SK-N-SH (cell line): Measurements from ENCODE around the gene MRPS12. TPM values are rescaled to one million over a fixed set of nuclear protein-coding genes. Genes with fewer than 3 reads are reported as not detected.

Experiments used
- CTCF ChIA-PET: fragments of 300-600, 350-600 bp; formaldehyde crosslinking; extraction: SDS; loops from one replicate; lab custom pipeline; 2021; lab: Yijun Ruan, JAX
- POLR2A ChIA-PET: fragments of 350-600 bp; sonication (Branson Sonifier 250); formaldehyde crosslinking; extraction: SDS; loops from one replicate; lab custom pipeline; 2020; ENCODE audit warnings: antibody characterized with exemption, inconsistent platforms; lab: Yijun Ruan, JAX
- DNase-seq: peaks from one replicate; pipeline ENCODE4 v3.0.0; 2012
- H2AFZ ChIP-seq: fragments of 200-600 bp; sonication (generic); 2 replicates; pipeline ENCODE4 v1.8.1; 2016; ENCODE audit warnings: antibody characterized with exemption, mild to moderate bottlenecking, low read depth
- H3F3A ChIP-seq: fragments of 200-600 bp; sonication (generic); replicated peaks from 2 replicates; pipeline ENCODE3; 2016; ENCODE audit warnings: antibody characterized with exemption, mild to moderate bottlenecking; ENCODE audit not compliant: insufficient read depth
- H3K27ac ChIP-seq, 2 experiments: fragments of 200-500 bp in 1 of 2; fragments of 200-600 bp in 1 of 2; sonication (Bioruptor generic) in 1 of 2; sonication (generic), shearing (Covaris generic) in 1 of 2; 2 replicates each; pipeline versions ENCODE4 v1.5.1 to v1.6.1; 2014 to 2016; ENCODE audit warnings: low read depth in 2 of 2, inconsistent platforms in 1 of 2, low read length in 1 of 2, mild to moderate bottlenecking in 1 of 2, mixed read lengths in 1 of 2
- H3K27me3 ChIP-seq: fragments of 200-600 bp; sonication (generic), shearing (Covaris generic); 2 replicates; pipeline ENCODE4 v1.6.1; 2016; ENCODE audit warnings: mixed run types; ENCODE audit not compliant: insufficient read depth
- H3K36me3 ChIP-seq, 2 experiments: fragments of 200-500 bp in 1 of 2; fragments of 200-600 bp in 1 of 2; sonication (Bioruptor generic) in 1 of 2; sonication (generic) in 1 of 2; replicated peaks in 1 of 2; 2 replicates each; pipeline versions ENCODE3 to v1.5.1; 2014 to 2016; ENCODE audit warnings: low read length in 1 of 2, mild to moderate bottlenecking in 1 of 2; ENCODE audit not compliant: insufficient read depth in 2 of 2, control insufficient read depth in 1 of 2
- H3K4me1 ChIP-seq, 2 experiments: fragments of 200-500 bp in 1 of 2; fragments of 200-600 bp in 1 of 2; sonication (Bioruptor generic) in 1 of 2; sonication (generic), shearing (Covaris generic) in 1 of 2; 2 replicates each; pipeline versions ENCODE4 v1.5.1 to v1.6.1; 2014 to 2016; ENCODE audit warnings: low read depth in 1 of 2, low read length in 1 of 2, mixed run types in 1 of 2; ENCODE audit not compliant: insufficient read depth in 2 of 2, control insufficient read depth in 1 of 2
- H3K4me2 ChIP-seq: fragments of 200-600 bp; sonication (generic), shearing (Covaris generic); 2 replicates; pipeline ENCODE4 v1.6.1; 2017; ENCODE audit warnings: mixed run types
- H3K4me3 ChIP-seq, 2 experiments: fragments of 200-500 bp in 1 of 2; fragments of 200-600 bp in 1 of 2; sonication (Bioruptor generic) in 1 of 2; sonication (generic), shearing (Covaris generic) in 1 of 2; 2 replicates each; pipeline versions ENCODE4 v1.5.1 to v1.8.1; 2014 to 2016; ENCODE audit warnings: low read depth in 2 of 2, inconsistent platforms in 1 of 2, low read length in 1 of 2, mild to moderate bottlenecking in 1 of 2, mixed read lengths in 1 of 2, moderate library complexity in 1 of 2
- H3K79me2 ChIP-seq: fragments of 200-600 bp; sonication (generic); 2 replicates; pipeline ENCODE4 v1.8.1; 2017; ENCODE audit warnings: mild to moderate bottlenecking; ENCODE audit not compliant: insufficient read depth
- H3K9ac ChIP-seq: fragments of 200-600 bp; sonication (generic); 2 replicates; pipeline ENCODE4 v1.6.1; 2017; ENCODE audit warnings: mixed run types
- H3K9me2 ChIP-seq: fragments of 200-600 bp; sonication (generic); 2 replicates; pipeline ENCODE4 v1.6.1; 2017; ENCODE audit warnings: mixed run types
- H3K9me3 ChIP-seq: fragments of 200-600 bp; sonication (generic); 2 replicates; pipeline ENCODE4 v1.6.1; 2017; ENCODE audit warnings: mixed run types, mild to moderate bottlenecking, moderate library complexity
- H4K20me1 ChIP-seq: fragments of 200-600 bp; sonication (generic); 2 replicates; pipeline ENCODE4 v1.6.1; 2017; ENCODE audit warnings: mild to moderate bottlenecking, mixed run types; ENCODE audit not compliant: insufficient read depth
- FOXM1 ChIP-seq: IDR thresholded peaks from 2 replicates; pipeline ENCODE4 v1.4.0; 2012; ENCODE audit warnings: low read depth, mild to moderate bottlenecking
- MXI1 ChIP-seq: IDR thresholded peaks from 2 replicates; pipeline ENCODE4 v1.6.1; 2012; ENCODE audit warnings: mild to moderate bottlenecking, low read depth, low read length, improper control_type of control experiment
- POLR2AphosphoS5 ChIP-seq: IDR thresholded peaks from 2 replicates; pipeline ENCODE4 v1.6.1; 2012; ENCODE audit warnings: low read depth, low read length
- RCOR1 ChIP-seq: fragments of 150-350 bp; IDR thresholded peaks from 2 replicates; pipeline ENCODE4 v1.6.1; 2017; ENCODE audit warnings: antibody characterized with exemption, low read length
- RFX5 ChIP-seq: IDR thresholded peaks from 2 replicates; pipeline ENCODE4 v1.6.1; 2012; ENCODE audit warnings: mild to moderate bottlenecking, improper control_type of control experiment, low read length
- RXRA ChIP-seq: IDR thresholded peaks from 2 replicates; pipeline ENCODE4 v1.4.0; 2012; ENCODE audit warnings: low read depth, mild to moderate bottlenecking, borderline replicate concordance
- SIN3A ChIP-seq: IDR thresholded peaks from 2 replicates; pipeline ENCODE4 v1.6.1; 2012; ENCODE audit warnings: low read depth, mild to moderate bottlenecking, low read length, moderate library complexity, borderline replicate concordance
- SMC3 ChIP-seq: IDR thresholded peaks from 2 replicates; pipeline ENCODE4 v1.6.1; 2012; ENCODE audit warnings: low read depth, low read length, improper control_type of control experiment
- TAF1 ChIP-seq: IDR thresholded peaks from 2 replicates; pipeline ENCODE4 v1.6.1; 2012; ENCODE audit warnings: low read depth, mild to moderate bottlenecking, low read length, moderate library complexity, borderline replicate concordance
- YY1 ChIP-seq: IDR thresholded peaks from 2 replicates; pipeline ENCODE4 v1.4.0; 2012; ENCODE audit warnings: low read depth, mild to moderate bottlenecking
- WGBS: methylation state at CpG from one replicate; pipeline ENCODE4 v1.1.6; 2017; ENCODE audit warnings: low lambda C conversion rate; 5-methylcytosine and 5-hydroxymethylcytosine counted together
- polyA plus RNA-seq, 3 experiments: library from polyadenylated mRNA; depleted of rRNA; stranded (reverse); fragments of >200 nt; gene quantifications; 2 replicates each; pipeline ENCODE4 v1.2.3, GENCODE V29; 2012
- TF ChIP-seq, protein P1 (sequence below): fragments of 150-350 bp; IDR thresholded peaks from 2 replicates; pipeline ENCODE4 v1.6.1; 2016; ENCODE audit warnings: mild to moderate bottlenecking, low read depth, low read length
- TF ChIP-seq, protein P2 (sequence below): IDR thresholded peaks from 2 replicates; pipeline ENCODE4 v1.4.0; 2012; ENCODE audit warnings: low read depth, borderline replicate concordance
- TF ChIP-seq, protein P3 (sequence below): fragments of 150-350 bp; IDR thresholded peaks from 2 replicates; pipeline ENCODE4 v1.6.1; 2017; ENCODE audit warnings: antibody characterized with exemption, low read length, low read depth, borderline replicate concordance
- TF ChIP-seq, protein P4 (sequence below): IDR thresholded peaks from 2 replicates; pipeline ENCODE4 v1.4.0; 2012; ENCODE audit warnings: low read depth

The MRPS12 gene
- polyA plus RNA-seq, 1 of the 3 experiments (the other 2 are of a cell fraction), result 59.6 TPM

DNA sequence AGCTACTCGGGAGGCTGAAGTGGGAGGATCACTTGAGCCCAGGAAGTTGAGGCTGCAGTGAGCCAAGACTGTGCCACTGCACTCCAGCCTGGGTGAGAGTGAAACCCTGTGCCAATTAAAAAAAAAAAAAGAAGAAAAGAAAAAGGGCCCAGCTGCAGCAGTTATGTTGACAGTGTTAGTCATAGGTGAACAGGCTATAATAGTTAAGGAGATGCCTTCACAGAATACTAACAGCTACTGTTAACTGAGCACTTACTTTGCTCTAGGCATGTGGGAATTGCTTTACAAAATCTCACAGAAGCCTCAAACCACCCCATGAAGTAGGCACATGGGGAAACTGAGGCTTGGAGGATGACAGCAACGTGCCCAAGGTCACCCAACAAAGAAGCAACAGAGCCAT lies 40.9 kb downstream of the MRPS12 start (continued):
- TF ChIP-seq, protein P1, sequence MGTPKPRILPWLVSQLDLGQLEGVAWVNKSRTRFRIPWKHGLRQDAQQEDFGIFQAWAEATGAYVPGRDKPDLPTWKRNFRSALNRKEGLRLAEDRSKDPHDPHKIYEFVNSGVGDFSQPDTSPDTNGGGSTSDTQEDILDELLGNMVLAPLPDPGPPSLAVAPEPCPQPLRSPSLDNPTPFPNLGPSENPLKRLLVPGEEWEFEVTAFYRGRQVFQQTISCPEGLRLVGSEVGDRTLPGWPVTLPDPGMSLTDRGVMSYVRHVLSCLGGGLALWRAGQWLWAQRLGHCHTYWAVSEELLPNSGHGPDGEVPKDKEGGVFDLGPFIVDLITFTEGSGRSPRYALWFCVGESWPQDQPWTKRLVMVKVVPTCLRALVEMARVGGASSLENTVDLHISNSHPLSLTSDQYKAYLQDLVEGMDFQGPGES, result no peak
- TF ChIP-seq RXRA (no peak), RCOR1 (no peak), FOXM1 (no peak), YY1 (no peak)
- TF ChIP-seq, protein P2, sequence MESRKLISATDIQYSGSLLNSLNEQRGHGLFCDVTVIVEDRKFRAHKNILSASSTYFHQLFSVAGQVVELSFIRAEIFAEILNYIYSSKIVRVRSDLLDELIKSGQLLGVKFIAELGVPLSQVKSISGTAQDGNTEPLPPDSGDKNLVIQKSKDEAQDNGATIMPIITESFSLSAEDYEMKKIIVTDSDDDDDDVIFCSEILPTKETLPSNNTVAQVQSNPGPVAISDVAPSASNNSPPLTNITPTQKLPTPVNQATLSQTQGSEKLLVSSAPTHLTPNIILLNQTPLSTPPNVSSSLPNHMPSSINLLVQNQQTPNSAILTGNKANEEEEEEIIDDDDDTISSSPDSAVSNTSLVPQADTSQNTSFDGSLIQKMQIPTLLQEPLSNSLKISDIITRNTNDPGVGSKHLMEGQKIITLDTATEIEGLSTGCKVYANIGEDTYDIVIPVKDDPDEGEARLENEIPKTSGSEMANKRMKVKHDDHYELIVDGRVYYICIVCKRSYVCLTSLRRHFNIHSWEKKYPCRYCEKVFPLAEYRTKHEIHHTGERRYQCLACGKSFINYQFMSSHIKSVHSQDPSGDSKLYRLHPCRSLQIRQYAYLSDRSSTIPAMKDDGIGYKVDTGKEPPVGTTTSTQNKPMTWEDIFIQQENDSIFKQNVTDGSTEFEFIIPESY, result no peak

DNA sequence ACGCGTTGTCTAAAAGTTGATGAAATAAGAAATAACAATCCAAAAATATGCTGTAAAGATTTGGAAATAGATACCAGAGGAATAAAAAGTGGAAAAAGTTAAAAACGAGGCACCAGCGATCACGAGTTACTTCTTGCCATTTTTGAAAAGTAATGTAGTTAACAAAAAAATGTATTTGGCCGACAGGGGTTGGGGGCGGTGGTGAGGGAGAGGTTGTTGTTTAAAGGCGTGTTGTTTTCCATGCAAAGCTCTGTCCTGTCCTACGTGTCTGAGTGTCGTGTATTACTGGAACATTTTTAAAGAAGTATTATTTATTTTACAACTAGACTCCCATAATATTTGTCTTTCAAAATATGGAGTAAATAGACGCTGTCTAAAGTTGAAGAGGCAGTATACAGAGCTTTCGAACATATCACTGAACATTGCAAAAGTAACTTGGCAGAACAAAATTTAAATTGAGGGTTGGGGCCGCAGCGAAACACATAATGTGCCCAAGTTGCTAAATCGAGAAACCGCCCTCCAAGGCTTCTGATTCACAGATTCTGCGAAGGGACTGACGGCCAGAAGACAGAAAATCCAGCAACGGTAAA lies 44.0 kb downstream of the MRPS12 start:
- CTCF ChIA-PET, result interaction anchor here (1.5 to 3.3 kb wide), 4 partner anchors 13 to 354 kb away, joined by 5 to 34 read pairs (median 16); partner anchors contain the start of genes MRPS12 and SARS2
- peaks cover 22% of the 10 kb centered on the region for H3F3A ChIP-seq
- H3K9me2 ChIP-seq, result no peaks in the 10 kb centered on the region
- peak overlapping the region; percentile 97 for H3K4me2 ChIP-seq
- no peaks in the 10 kb centered on the region for H3K27me3 ChIP-seq
- no peaks in the 10 kb centered on the region for H4K20me1 ChIP-seq
- peaks cover 51% of the 10 kb centered on the region for H3K79me2 ChIP-seq
- peak overlapping the region; percentile 79 for H2AFZ ChIP-seq
- POLR2A ChIA-PET, result no interaction called here
- peak; percentile 34 for DNase-seq
- peak overlapping the region; percentile 64 to 81 for H3K4me3 ChIP-seq
- TF ChIP-seq MXI1 (no peak), SIN3A (no peak)
- peaks cover 6 to 14% of the 10 kb centered on the region in 2 experiments for H3K4me1 ChIP-seq
- peak overlapping the region; percentile 77 to 86 for H3K27ac ChIP-seq
- H3K36me3 ChIP-seq, result peaks cover 0 to 12% of the 10 kb centered on the region in 2 experiments
- H3K9me3 ChIP-seq, result no peaks in the 10 kb centered on the region
- WGBS, result 28% methylated on average over 19 of the region's 19 CpGs
- peak overlapping the region; percentile 85 for H3K9ac ChIP-seq

DNA sequence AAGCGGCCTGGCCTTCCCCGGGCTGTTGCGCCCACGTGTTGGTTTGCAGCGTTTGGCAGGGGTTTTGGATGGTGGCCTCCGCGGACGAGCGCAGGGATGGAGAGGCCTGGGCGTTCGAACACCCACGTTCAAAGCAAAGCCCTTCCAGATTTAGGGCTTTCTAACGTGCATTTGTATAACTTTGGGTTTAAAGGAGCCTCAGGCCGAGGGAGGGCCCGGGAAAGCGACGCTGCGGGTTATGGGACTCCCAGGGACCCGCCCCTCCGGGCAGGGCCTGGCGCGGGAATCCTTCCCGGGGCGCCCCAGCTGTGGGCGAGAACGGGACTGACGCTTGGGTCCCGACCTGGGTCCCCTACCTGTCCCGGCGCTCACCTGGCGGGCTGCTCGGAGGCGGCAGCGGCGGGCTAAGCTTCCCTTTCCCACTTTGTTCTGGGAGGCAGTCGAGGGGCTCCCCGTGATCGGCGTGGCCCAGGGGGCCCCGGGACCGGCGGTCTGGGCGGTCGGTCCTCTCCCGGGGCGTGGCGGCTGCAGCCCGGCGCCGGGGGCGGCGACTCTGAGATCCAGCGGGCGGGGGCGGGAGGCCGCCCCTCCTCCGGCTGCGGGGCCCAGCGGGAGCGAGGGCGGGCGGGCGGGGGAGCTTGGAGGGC lies 44.6 kb downstream of the MRPS12 start, which contains the start of gene FBXO17:
FBXO17 (minus strand) TSS at position 529 of the 647 bp plus-strand sequence. CDS start 25,423 bp downstream, outside the sequence.
- POLR2A ChIA-PET, result interaction anchor here (0.6 to 0.9 kb wide), 2 partner anchors 35 to 588 kb away, joined by 3 read pairs; partner anchors contain the start of gene GGN

More for the DNA sequence above, 44.6 kb downstream of the MRPS12 start, which contains the start of gene FBXO17:
- CTCF ChIA-PET, result interaction anchor here (0.6 to 3.3 kb wide), 13 partner anchors 11 to 378 kb away, joined by 3 to 34 read pairs (median 5); partner anchors contain the start of genes ACP7, MRPS12 and SARS2
- peaks cover 0 to 12% of the 10 kb centered on the region in 2 experiments for H3K36me3 ChIP-seq
- DNase-seq, result peak; percentile 90
- no peaks in the 10 kb centered on the region for H3K9me2 ChIP-seq
- peak within 1 kb of the TSS; percentile 64 to 81 for H3K4me3 ChIP-seq
- H3K27ac ChIP-seq, result peak within 1 kb of the TSS; percentile 77 to 86
- peak within 1 kb of the TSS; percentile 85 for H3K9ac ChIP-seq
- H3F3A ChIP-seq, result peaks cover 22% of the 10 kb centered on the region
- no peaks in the 10 kb centered on the region for H4K20me1 ChIP-seq
- no peaks in the 10 kb centered on the region for H3K27me3 ChIP-seq
- H2AFZ ChIP-seq, result peak within 1 kb of the TSS; percentile 84
- H3K79me2 ChIP-seq, result peaks cover 47% of the 10 kb centered on the region
- 1% methylated on average over 22 of the region's 63 CpGs for WGBS
- peak within 1 kb of the TSS; percentile 97 for H3K4me2 ChIP-seq
- TF ChIP-seq TAF1 (0 out of 2 replicates have a peak, but pooled peaks have one; percentile 34), RXRA (no peak), POLR2AphosphoS5 (peak; percentile 24; the same call in 1 of the 2 replicates), SMC3 (no peak), RFX5 (no peak), MXI1 (peak; percentile 98), SIN3A (no peak; the same call in 1 of the 2 replicates)
- TF ChIP-seq, protein P3, sequence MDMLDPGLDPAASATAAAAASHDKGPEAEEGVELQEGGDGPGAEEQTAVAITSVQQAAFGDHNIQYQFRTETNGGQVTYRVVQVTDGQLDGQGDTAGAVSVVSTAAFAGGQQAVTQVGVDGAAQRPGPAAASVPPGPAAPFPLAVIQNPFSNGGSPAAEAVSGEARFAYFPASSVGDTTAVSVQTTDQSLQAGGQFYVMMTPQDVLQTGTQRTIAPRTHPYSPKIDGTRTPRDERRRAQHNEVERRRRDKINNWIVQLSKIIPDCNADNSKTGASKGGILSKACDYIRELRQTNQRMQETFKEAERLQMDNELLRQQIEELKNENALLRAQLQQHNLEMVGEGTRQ, result no peak
- TF ChIP-seq, protein P4, sequence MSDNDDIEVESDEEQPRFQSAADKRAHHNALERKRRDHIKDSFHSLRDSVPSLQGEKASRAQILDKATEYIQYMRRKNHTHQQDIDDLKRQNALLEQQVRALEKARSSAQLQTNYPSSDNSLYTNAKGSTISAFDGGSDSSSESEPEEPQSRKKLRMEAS, result peak; percentile 99
- peaks cover 6 to 14% of the 10 kb centered on the region in 2 experiments for H3K4me1 ChIP-seq
- H3K9me3 ChIP-seq, result no peaks in the 10 kb centered on the region
